Measurements from ENCODE around the gene TEP1.

Gene TEP1

DNA sequence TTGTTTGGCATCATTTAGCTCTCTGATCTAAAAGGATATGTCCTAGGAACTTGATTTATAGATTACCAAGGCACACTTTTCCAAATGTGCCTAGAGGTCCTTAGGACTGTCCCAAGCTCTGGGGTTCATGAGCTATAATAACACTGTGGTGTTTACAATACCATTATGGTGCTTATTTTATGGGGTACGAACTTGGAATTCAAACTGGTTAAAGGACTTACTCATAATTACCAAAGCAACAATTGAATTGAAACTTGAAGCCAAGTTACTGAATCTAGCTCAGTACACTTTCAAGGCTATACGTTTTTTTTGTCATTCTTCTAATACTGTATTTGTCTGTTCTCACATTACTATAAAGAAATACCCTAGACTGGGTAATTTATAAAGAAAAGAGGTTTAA, 9.6 kb upstream of the TEP1 start:
- H3F3A ChIP-seq (ENCODE audit: insufficient read depth) = no peaks in the 10 kb centered on the region
- no peak overlapping the region for H2AFZ ChIP-seq (ENCODE audit: low read depth, low read length, severe bottlenecking)
- H3K4me3 ChIP-seq (ENCODE audit: insufficient read depth, low read length, poor library complexity, severe bottlenecking) = no peak overlapping the region
- no peak overlapping the region for H3K4me2 ChIP-seq (ENCODE audit: low read depth, low read length, poor library complexity, severe bottlenecking)
- no peaks in the 10 kb centered on the region for H4K20me1 ChIP-seq (ENCODE audit: low read depth, low read length)
- TF ChIP-seq, protein P1, sequence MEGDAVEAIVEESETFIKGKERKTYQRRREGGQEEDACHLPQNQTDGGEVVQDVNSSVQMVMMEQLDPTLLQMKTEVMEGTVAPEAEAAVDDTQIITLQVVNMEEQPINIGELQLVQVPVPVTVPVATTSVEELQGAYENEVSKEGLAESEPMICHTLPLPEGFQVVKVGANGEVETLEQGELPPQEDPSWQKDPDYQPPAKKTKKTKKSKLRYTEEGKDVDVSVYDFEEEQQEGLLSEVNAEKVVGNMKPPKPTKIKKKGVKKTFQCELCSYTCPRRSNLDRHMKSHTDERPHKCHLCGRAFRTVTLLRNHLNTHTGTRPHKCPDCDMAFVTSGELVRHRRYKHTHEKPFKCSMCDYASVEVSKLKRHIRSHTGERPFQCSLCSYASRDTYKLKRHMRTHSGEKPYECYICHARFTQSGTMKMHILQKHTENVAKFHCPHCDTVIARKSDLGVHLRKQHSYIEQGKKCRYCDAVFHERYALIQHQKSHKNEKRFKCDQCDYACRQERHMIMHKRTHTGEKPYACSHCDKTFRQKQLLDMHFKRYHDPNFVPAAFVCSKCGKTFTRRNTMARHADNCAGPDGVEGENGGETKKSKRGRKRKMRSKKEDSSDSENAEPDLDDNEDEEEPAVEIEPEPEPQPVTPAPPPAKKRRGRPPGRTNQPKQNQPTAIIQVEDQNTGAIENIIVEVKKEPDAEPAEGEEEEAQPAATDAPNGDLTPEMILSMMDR (IDR thresholded peaks at IDR 0.05; ENCODE audit: insufficient read depth, low read length, poor library complexity, severe bottlenecking) = no peak
- no peak for TF ChIP-seq EZH2phosphoT487 (conservative IDR thresholded peaks at IDR 0.05; ENCODE audit: low read length)
- no peaks in the 10 kb centered on the region for H3K9me2 ChIP-seq (replicated peaks; ENCODE audit: insufficient read depth, low read length)
- H3K36me3 ChIP-seq (ENCODE audit: low read length) = no peaks in the 10 kb centered on the region
- no peaks in the 10 kb centered on the region for H3K79me2 ChIP-seq (ENCODE audit: insufficient read depth, low read length)
- no peaks in the 10 kb centered on the region for H3K9me3 ChIP-seq (ENCODE audit: insufficient read depth, low read length)
- no peaks in the 10 kb centered on the region for H3K27me3 ChIP-seq (ENCODE audit: low read length)
- no peak overlapping the region for H3K9ac ChIP-seq (ENCODE audit: low read length)
- H3K27ac ChIP-seq (ENCODE audit: low read depth, low read length) = no peak overlapping the region

DNA sequence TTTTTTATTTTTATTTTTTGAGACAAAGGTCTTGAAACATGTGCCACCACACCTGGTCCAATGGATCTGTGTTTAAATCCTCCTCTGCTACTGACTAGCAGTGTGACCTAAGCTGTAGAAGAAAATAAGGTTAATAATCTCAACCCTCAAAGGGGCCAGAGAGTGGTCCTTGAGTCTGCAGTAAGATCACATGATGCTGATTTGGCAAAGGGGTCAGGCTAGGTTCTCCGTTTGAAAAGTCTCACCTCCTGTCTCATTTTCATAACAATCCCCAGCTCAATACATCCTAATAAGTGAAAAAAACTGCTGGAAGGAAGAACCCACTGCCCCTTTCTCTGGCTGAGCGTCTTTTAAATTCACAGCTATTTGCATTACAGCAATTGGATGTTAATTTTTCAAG, 8.0 kb upstream of the TEP1 start:
- no peaks in the 10 kb centered on the region for H3K9me3 ChIP-seq (ENCODE audit: insufficient read depth, low read length)
- H3K27ac ChIP-seq (ENCODE audit: low read depth, low read length) = no peak overlapping the region
- no peak overlapping the region for H2AFZ ChIP-seq (ENCODE audit: low read depth, low read length, severe bottlenecking)
- no peaks in the 10 kb centered on the region for H3K9me2 ChIP-seq (replicated peaks; ENCODE audit: insufficient read depth, low read length)
- TF ChIP-seq, protein P1 (IDR thresholded peaks at IDR 0.05; ENCODE audit: insufficient read depth, low read length, poor library complexity, severe bottlenecking) = no peak
- TF ChIP-seq EZH2phosphoT487 (conservative IDR thresholded peaks at IDR 0.05; ENCODE audit: low read length) = no peak
- H3F3A ChIP-seq (ENCODE audit: insufficient read depth) = no peaks in the 10 kb centered on the region
- no peaks in the 10 kb centered on the region for H4K20me1 ChIP-seq (ENCODE audit: low read depth, low read length)
- H3K4me2 ChIP-seq (ENCODE audit: low read depth, low read length, poor library complexity, severe bottlenecking) = no peak overlapping the region
- no peak overlapping the region for H3K4me3 ChIP-seq (ENCODE audit: insufficient read depth, low read length, poor library complexity, severe bottlenecking)
- H3K79me2 ChIP-seq (ENCODE audit: insufficient read depth, low read length) = no peaks in the 10 kb centered on the region
- no peaks in the 10 kb centered on the region for H3K27me3 ChIP-seq (ENCODE audit: low read length)
- no peaks in the 10 kb centered on the region for H3K36me3 ChIP-seq (ENCODE audit: low read length)
- no peak overlapping the region for H3K9ac ChIP-seq (ENCODE audit: low read length)

DNA sequence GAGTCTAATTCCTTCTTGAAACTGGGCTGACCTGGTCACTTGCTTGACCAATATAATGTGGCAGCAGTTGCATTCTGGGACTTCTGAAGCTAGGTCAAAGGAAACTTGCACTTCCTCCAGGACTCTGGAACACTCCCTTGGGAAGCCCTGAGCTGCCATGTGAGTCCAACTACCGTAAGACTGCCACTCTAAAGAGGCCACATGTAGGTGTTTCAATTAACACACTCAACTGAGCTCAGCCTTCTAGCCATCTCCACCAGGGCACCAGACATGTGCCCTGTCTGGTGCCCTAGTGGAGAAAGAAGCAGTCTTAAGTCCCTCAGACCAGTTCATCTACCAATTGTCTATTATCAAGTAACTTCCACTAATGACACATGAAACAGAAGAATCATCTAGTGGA, 6.1 kb upstream of the TEP1 start:
- H4K20me1 ChIP-seq (ENCODE audit: low read depth, low read length) = no peaks in the 10 kb centered on the region
- no peak overlapping the region for H3K4me3 ChIP-seq (ENCODE audit: insufficient read depth, low read length, poor library complexity, severe bottlenecking)
- no peak for TF ChIP-seq EZH2phosphoT487 (conservative IDR thresholded peaks at IDR 0.05; ENCODE audit: low read length)
- TF ChIP-seq, protein P1 (IDR thresholded peaks at IDR 0.05; ENCODE audit: insufficient read depth, low read length, poor library complexity, severe bottlenecking) = no peak
- 0 out of 2 replicates have a peak, but pooled peaks cover 3% of the 10 kb centered on the region for H3F3A ChIP-seq (ENCODE audit: insufficient read depth)
- H3K4me2 ChIP-seq (ENCODE audit: low read depth, low read length, poor library complexity, severe bottlenecking) = no peak overlapping the region
- no peaks in the 10 kb centered on the region for H3K27me3 ChIP-seq (ENCODE audit: low read length)
- H3K36me3 ChIP-seq (ENCODE audit: low read length) = no peaks in the 10 kb centered on the region
- no peak overlapping the region for H3K27ac ChIP-seq (ENCODE audit: low read depth, low read length)
- no peak overlapping the region for H2AFZ ChIP-seq (ENCODE audit: low read depth, low read length, severe bottlenecking)
- H3K9ac ChIP-seq (ENCODE audit: low read length) = no peak overlapping the region
- no peaks in the 10 kb centered on the region for H3K9me2 ChIP-seq (replicated peaks; ENCODE audit: insufficient read depth, low read length)
- H3K9me3 ChIP-seq (ENCODE audit: insufficient read depth, low read length) = no peaks in the 10 kb centered on the region
- no peaks in the 10 kb centered on the region for H3K79me2 ChIP-seq (ENCODE audit: insufficient read depth, low read length)

Measured in SU-DHL-6 (cell line).